Measurements from ENCODE around the gene GGT7. TPM values are rescaled to one million over a fixed set of nuclear protein-coding genes. Genes with fewer than 3 reads are reported as not detected.

Gene GGT7
- total RNA-seq, 1 experiment from 2014 or later, result 1.5 TPM

GRCh38 chr20:34874094-34874654, 1.5 kb upstream of the GGT7 start:
- peaks cover 20% of the 10 kb centered on the region for H3K79me2 ChIP-seq (ENCODE audit: low read length)
- H3K4me2 ChIP-seq (ENCODE audit: low read length), result no peak overlapping the region
- DNase-seq (peak; percentile 95), ATAC-seq (peak; percentile 31)
- H4K20me1 ChIP-seq (ENCODE audit: low read length), result no peaks in the 10 kb centered on the region
- no peaks in the 10 kb centered on the region for H3K9me2 ChIP-seq (replicated peaks; ENCODE audit: low read length)
- no peak overlapping the region for H3K27ac ChIP-seq (ENCODE audit: low read length)
- H3F3A ChIP-seq (ENCODE audit: low read length, unreplicated experiment), result no peaks in the 10 kb centered on the region
- ChIA-PET CTCF (interaction anchor here (0.5 to 1.9 kb wide), 9 partner anchors 26 to 575 kb away, joined by 3 to 30 read pairs (median 4); partner anchors contain the start of genes GSS and MYH7B), POLR2A (ENCODE audit: unreplicated experiment) (interaction anchor here (0.6 to 1.3 kb wide), 3 partner anchors 82 to 404 kb away, joined by 3 to 5 read pairs (median 3); partner anchors contain the start of genes GSS, MMP24OS and MYH7B)
- BruUV-seq (replicated peaks), result no TSS peak
- intact Hi-C loops (cut with micrococcal nuclease), result loop anchor here (1.0 to 5.0 kb wide), 4 partner anchors 40 to 218 kb away; partner anchors contain the start of genes GSS, MYH7B and TRPC4AP
- H3K4me3 ChIP-seq (ENCODE audit: low read length), result no peak overlapping the region
- peaks cover 14% of the 10 kb centered on the region for H3K4me1 ChIP-seq (ENCODE audit: insufficient read depth, low read length)
- no peaks in the 10 kb centered on the region for H3K27me3 ChIP-seq (ENCODE audit: low read length)
- TF ChIP-seq EZH2 (IDR thresholded peaks at IDR 0.05; ENCODE audit: low read length, unreplicated experiment), result no peak
- peak; percentile 93 for TF ChIP-seq CTCF (conservative IDR thresholded peaks at IDR 0.05; ENCODE audit: low read depth, low read length)
- TF ChIP-seq EZH2phosphoT487 (IDR thresholded peaks at IDR 0.05; ENCODE audit: borderline replicate concordance, low read length), result no peak
- no peaks in the 10 kb centered on the region for H3K9me3 ChIP-seq (ENCODE audit: low read length)
- H2AFZ ChIP-seq (ENCODE audit: low read length), result no peak overlapping the region
- no peaks in the 10 kb centered on the region for H3K36me3 ChIP-seq (ENCODE audit: low read depth, low read length)
- no peak overlapping the region for H3K9ac ChIP-seq (ENCODE audit: low read length)

GRCh38 chr20:34873583-34874093, 982 bp upstream of the GGT7 start:
- H3K9me3 ChIP-seq (ENCODE audit: low read length), result no peaks in the 10 kb centered on the region
- H4K20me1 ChIP-seq (ENCODE audit: low read length), result no peaks in the 10 kb centered on the region
- H3K79me2 ChIP-seq (ENCODE audit: low read length), result peaks cover 19% of the 10 kb centered on the region
- no peaks in the 10 kb centered on the region for H3K36me3 ChIP-seq (ENCODE audit: low read depth, low read length)
- no peaks in the 10 kb centered on the region for H3K27me3 ChIP-seq (ENCODE audit: low read length)
- H2AFZ ChIP-seq (ENCODE audit: low read length), result peak overlapping the region; percentile 85; the same call in 1 of the 2 replicates
- intact Hi-C loops (cut with micrococcal nuclease), result loop anchor here (1.0 to 5.0 kb wide), 4 partner anchors 39 to 219 kb away; partner anchors contain the start of genes GSS, MYH7B and TRPC4AP
- TF ChIP-seq EZH2phosphoT487 (IDR thresholded peaks at IDR 0.05; ENCODE audit: borderline replicate concordance, low read length), result no peak
- no peak for TF ChIP-seq EZH2 (IDR thresholded peaks at IDR 0.05; ENCODE audit: low read length, unreplicated experiment)
- TF ChIP-seq CTCF (conservative IDR thresholded peaks at IDR 0.05; ENCODE audit: low read depth, low read length), result no peak
- ATAC-seq (no peak), DNase-seq (no peak)
- peaks cover 14% of the 10 kb centered on the region for H3K4me1 ChIP-seq (ENCODE audit: insufficient read depth, low read length)
- H3K9me2 ChIP-seq (replicated peaks; ENCODE audit: low read length), result no peaks in the 10 kb centered on the region
- no peak overlapping the region for H3K9ac ChIP-seq (ENCODE audit: low read length)
- BruUV-seq (replicated peaks), result no TSS peak
- H3K27ac ChIP-seq (ENCODE audit: low read length), result no peak overlapping the region
- H3F3A ChIP-seq (ENCODE audit: low read length, unreplicated experiment), result no peaks in the 10 kb centered on the region
- CTCF ChIA-PET, result interaction anchor here (0.6 to 1.9 kb wide), 7 partner anchors 26 to 133 kb away, joined by 3 to 30 read pairs (median 5); partner anchors contain the start of genes GSS and MYH7B
- POLR2A ChIA-PET (ENCODE audit: unreplicated experiment), result interaction anchor here (1.3 kb wide), 1 partner anchor 82 kb away, joined by 5 read pairs; the partner anchor contains the start of genes GSS and MYH7B
- H3K4me2 ChIP-seq (ENCODE audit: low read length), result peak overlapping the region; percentile 92; the same call in 1 of the 2 replicates
- no peak overlapping the region; the same call in 1 of the 2 replicates for H3K4me3 ChIP-seq (ENCODE audit: low read length)

All from PC-3 (cell line).